IPS DF 6.9 (cell line): ENCODE results near the gene PPP2R2D.

Source experiments
- DNase-seq: peaks from one replicate; pipeline ENCODE4 v3.0.0-alpha.2; 2013; ENCODE audit warnings: low read depth, low spot score
- H3K27ac ChIP-seq: one replicate; pipeline ENCODE4 v1.5.1; 2013; ENCODE audit warnings: low read length, control low read depth
- H3K27me3 ChIP-seq: 2 replicates; pipeline ENCODE4 v1.6.1; 2013; ENCODE audit warnings: mild to moderate bottlenecking, low read length; ENCODE audit not compliant: control insufficient read depth, insufficient read depth
- H3K36me3 ChIP-seq: 2 replicates; pipeline ENCODE4 v1.6.1; 2013; ENCODE audit warnings: low read length; ENCODE audit not compliant: control insufficient read depth, insufficient read depth
- H3K4me1 ChIP-seq: 2 replicates; pipeline ENCODE4 v1.6.1; 2013; ENCODE audit warnings: low read length; ENCODE audit not compliant: control insufficient read depth, insufficient read depth
- H3K4me3 ChIP-seq: 2 replicates; pipeline ENCODE4 v1.5.1; 2013; ENCODE audit warnings: mild to moderate bottlenecking, low read length
- H3K9me3 ChIP-seq: 2 replicates; pipeline ENCODE4 v1.6.1; 2013; ENCODE audit warnings: low read length, inconsistent platforms; ENCODE audit not compliant: control insufficient read depth, insufficient read depth
- whole genome bisulfite sequencing: extraction: QIAGEN DNeasy Blood & Tissue Kit; methylation state at CpG from one replicate; pipeline ENCODE4 v1.1.7; 2013; ENCODE audit warnings: mixed read lengths, missing lambda C conversion rate; ENCODE audit not compliant: insufficient read length, insufficient coverage; 5-methylcytosine and 5-hydroxymethylcytosine counted together

The PPP2R2D gene

GRCh38 chr10:131998845-131999681, 98.3 kb downstream of the PPP2R2D start:
- Histone ChIP-seq H3K27ac (no peak overlapping the region), H3K4me1 (peaks cover 5% of the 10 kb centered on the region)

GRCh38 chr10:132001238-132001972, 100.6 kb downstream of the PPP2R2D start:
- Histone ChIP-seq H3K4me1 (peaks cover 5% of the 10 kb centered on the region), H3K27ac (no peak overlapping the region), H3K4me3 (no peak overlapping the region), H3K27me3 (no peaks in the 10 kb centered on the region), H3K9me3 (no peaks in the 10 kb centered on the region), H3K36me3 (no peaks in the 10 kb centered on the region)
- WGBS: no CpG with 5 or more reads among the region's 15 CpGs
- DNase-seq: no peak

More at GRCh38 chr10:131998845-131999681, 98.3 kb downstream of the PPP2R2D start:
- Histone ChIP-seq H3K4me3 (no peak overlapping the region), H3K9me3 (no peaks in the 10 kb centered on the region), H3K36me3 (no peaks in the 10 kb centered on the region), H3K27me3 (no peaks in the 10 kb centered on the region)
- WGBS: no CpG with 5 or more reads among the region's 18 CpGs
- DNase-seq: no peak

GRCh38 chr10:132002004-132002403, 101.2 kb downstream of the PPP2R2D start:
- H3K9me3 ChIP-seq: no peaks in the 10 kb centered on the region
- H3K27me3 ChIP-seq: no peaks in the 10 kb centered on the region
- peaks cover 6% of the 10 kb centered on the region for H3K4me1 ChIP-seq
- H3K4me3 ChIP-seq: no peak overlapping the region
- no CpG with 5 or more reads among the region's 4 CpGs for WGBS
- H3K27ac ChIP-seq: no peak overlapping the region
- no peaks in the 10 kb centered on the region for H3K36me3 ChIP-seq
- no peak for DNase-seq

GRCh38 chr10:132003282-132003924, 102.6 kb downstream of the PPP2R2D start:
- no peak overlapping the region for H3K27ac ChIP-seq
- DNase-seq: no peak
- no peaks in the 10 kb centered on the region for H3K36me3 ChIP-seq
- H3K27me3 ChIP-seq: no peaks in the 10 kb centered on the region
- WGBS: no CpG with 5 or more reads among the region's 12 CpGs
- H3K4me1 ChIP-seq: peaks cover 5% of the 10 kb centered on the region
- no peaks in the 10 kb centered on the region for H3K9me3 ChIP-seq
- H3K4me3 ChIP-seq: no peak overlapping the region

GRCh38 chr10:132004052-132004451, 103.2 kb downstream of the PPP2R2D start:
- DNase-seq: no peak
- Histone ChIP-seq H3K36me3 (no peaks in the 10 kb centered on the region), H3K27me3 (no peaks in the 10 kb centered on the region), H3K4me3 (no peak overlapping the region), H3K4me1 (peaks cover 3% of the 10 kb centered on the region), H3K27ac (no peak overlapping the region), H3K9me3 (no peaks in the 10 kb centered on the region)
- no CpG with 5 or more reads among the region's 10 CpGs for WGBS

GRCh38 chr10:132005147-132005546, 104.3 kb downstream of the PPP2R2D start:
- H3K27me3 ChIP-seq: no peaks in the 10 kb centered on the region
- no peaks in the 10 kb centered on the region for H3K36me3 ChIP-seq
- no peak for DNase-seq
- no peaks in the 10 kb centered on the region for H3K9me3 ChIP-seq
- H3K27ac ChIP-seq: no peak overlapping the region
- H3K4me1 ChIP-seq: peaks cover 1% of the 10 kb centered on the region; the same call in 1 of the 2 replicates
- H3K4me3 ChIP-seq: no peak overlapping the region
- no CpG with 5 or more reads among the region's 6 CpGs for WGBS

- WGBS: no CpG with 5 or more reads among the region's 4 CpGs
Measured at GRCh38 chr10:132006966-132007365, 106.2 kb downstream of the PPP2R2D start.

GRCh38 chr10:132007681-132008080, 106.9 kb downstream of the PPP2R2D start:
- Histone ChIP-seq H3K27me3 (no peaks in the 10 kb centered on the region), H3K4me1 (peaks cover 1% of the 10 kb centered on the region; the same call in 1 of the 2 replicates), H3K27ac (no peak overlapping the region), H3K36me3 (no peaks in the 10 kb centered on the region), H3K9me3 (no peaks in the 10 kb centered on the region), H3K4me3 (no peak overlapping the region)
- no CpG with 5 or more reads among the region's 10 CpGs for WGBS
- no peak for DNase-seq

More at GRCh38 chr10:132006966-132007365, 106.2 kb downstream of the PPP2R2D start:
- Histone ChIP-seq H3K36me3 (no peaks in the 10 kb centered on the region), H3K27ac (no peak overlapping the region), H3K9me3 (no peaks in the 10 kb centered on the region), H3K4me3 (no peak overlapping the region), H3K4me1 (peaks cover 1% of the 10 kb centered on the region; the same call in 1 of the 2 replicates), H3K27me3 (no peaks in the 10 kb centered on the region)
- DNase-seq: no peak
